Neuronal stem cell (in vitro differentiated cells): Measurements from ENCODE around the gene NSL1.
"Not testable (repeated sequence)": the region's sequence is repeated elsewhere in the genome, so short reads cannot be mapped to it uniquely, and the experiment has no call there.

Experiments
- DNase-seq: peaks from one replicate; pipeline ENCODE4 v3.0.0-alpha.2; 2013; ENCODE audit warnings: low spot score
- H2AFZ ChIP-seq: one replicate; pipeline ENCODE4 v1.6.1; 2013; ENCODE audit warnings: mild to moderate bottlenecking, low read length, inconsistent platforms
- H2AK5ac ChIP-seq: 2 replicates; pipeline ENCODE4 v1.6.1; 2013; ENCODE audit warnings: low read depth, mild to moderate bottlenecking, inconsistent platforms, low read length, moderate library complexity, mixed read lengths
- H2BK120ac ChIP-seq: 2 replicates; pipeline ENCODE4 v1.6.1; 2013; ENCODE audit warnings: low read depth, mild to moderate bottlenecking, inconsistent platforms, low read length, moderate library complexity, mixed read lengths
- H2BK12ac ChIP-seq: one replicate; pipeline ENCODE4 v1.6.1; 2013; ENCODE audit warnings: low read length, inconsistent platforms
- H2BK15ac ChIP-seq: 2 replicates; pipeline ENCODE4 v1.6.1; 2013; ENCODE audit warnings: mild to moderate bottlenecking, low read length, inconsistent platforms, mixed read lengths
- H2BK5ac ChIP-seq: one replicate; pipeline ENCODE4 v1.6.1; 2013; ENCODE audit warnings: inconsistent platforms, mild to moderate bottlenecking, low read length, moderate library complexity
- H3K14ac ChIP-seq: one replicate; pipeline ENCODE4 v1.6.1; 2013; ENCODE audit warnings: low read length, inconsistent platforms
- H3K18ac ChIP-seq: 2 replicates; pipeline ENCODE4 v1.6.1; 2013; ENCODE audit warnings: low read length, inconsistent platforms
- H3K23ac ChIP-seq: 2 replicates; pipeline ENCODE4 v1.6.1; 2013; ENCODE audit warnings: low read depth, mild to moderate bottlenecking, mixed read lengths, low read length, inconsistent platforms; ENCODE audit not compliant: poor library complexity
- H3K27ac ChIP-seq: replicated peaks from 3 replicates; pipeline ENCODE4 v1.5.1; 2013; ENCODE audit warnings: low read length, inconsistent platforms
- H3K27me3 ChIP-seq, 3 experiments: 2 replicates each; pipeline ENCODE4 v1.6.1; 2013; ENCODE audit warnings: low read length in 3 of 3, mild to moderate bottlenecking in 2 of 3, inconsistent platforms in 1 of 3, low read depth in 1 of 3, mixed read lengths in 1 of 3, moderate library complexity in 1 of 3; ENCODE audit not compliant: control insufficient read depth in 3 of 3, insufficient read depth in 3 of 3
- H3K36me3 ChIP-seq, 2 donors: replicated peaks in 1 of 2; 2 replicates each; pipeline ENCODE4 v1.6.1; 2013; ENCODE audit warnings: low read length in 2 of 2; ENCODE audit not compliant: control insufficient read depth in 2 of 2, insufficient read depth in 2 of 2
- H3K4ac ChIP-seq: 2 replicates; pipeline ENCODE4 v1.6.1; 2013; ENCODE audit warnings: inconsistent platforms, mild to moderate bottlenecking, low read length, moderate library complexity
- H3K4me1 ChIP-seq, 2 donors: 1 replicate in 1 of 2; 2 replicates in 1 of 2; pipeline ENCODE4 v1.6.1; 2013; ENCODE audit warnings: low read length in 2 of 2, low read depth in 1 of 2; ENCODE audit not compliant: control insufficient read depth in 2 of 2, insufficient read depth in 1 of 2
- H3K4me2 ChIP-seq: one replicate; pipeline ENCODE4 v1.6.1; 2013; ENCODE audit warnings: mild to moderate bottlenecking, low read length, inconsistent platforms; ENCODE audit not compliant: insufficient read depth, poor library complexity, severe bottlenecking
- H3K4me3 ChIP-seq, 2 donors: 2 replicates each; pipeline ENCODE4 v1.5.1; 2013; ENCODE audit warnings: low read length in 2 of 2, mild to moderate bottlenecking in 2 of 2, inconsistent platforms in 1 of 2, moderate library complexity in 1 of 2
- H3K79me1 ChIP-seq: one replicate; pipeline ENCODE4 v1.6.1; 2013; ENCODE audit warnings: low read depth, mild to moderate bottlenecking, inconsistent platforms, low read length, moderate library complexity
- H3K9ac ChIP-seq: one replicate; pipeline ENCODE4 v1.6.1; 2013; ENCODE audit warnings: mild to moderate bottlenecking, low read depth, low read length, inconsistent platforms; ENCODE audit not compliant: poor library complexity
- H3K9me3 ChIP-seq, 2 donors: replicated peaks in 1 of 2; 2 replicates each; pipeline versions ENCODE3 to v1.6.1; 2013; ENCODE audit warnings: low read length in 2 of 2, mild to moderate bottlenecking in 2 of 2, inconsistent platforms in 1 of 2, low read depth in 1 of 2, mixed read lengths in 1 of 2, moderate library complexity in 1 of 2; ENCODE audit not compliant: control insufficient read depth in 2 of 2, insufficient read depth in 1 of 2
- H4K8ac ChIP-seq: one replicate; pipeline ENCODE4 v1.6.1; 2013; ENCODE audit warnings: low read depth, mild to moderate bottlenecking, inconsistent platforms, low read length, moderate library complexity
- H4K91ac ChIP-seq: one replicate; pipeline ENCODE4 v1.6.1; 2013; ENCODE audit warnings: low read length, low read depth, mild to moderate bottlenecking, inconsistent platforms; ENCODE audit not compliant: poor library complexity
- WGBS, 2 donors: extraction: QIAGEN DNeasy Blood & Tissue Kit; methylation state at CpG; one replicate each; pipeline ENCODE4 v1.1.7; 2013; ENCODE audit warnings: missing lambda C conversion rate in 2 of 2, mixed read lengths in 1 of 2; ENCODE audit not compliant: insufficient read length in 2 of 2, insufficient replicate concordance in 1 of 2; ENCODE audit errors: extremely low coverage in 2 of 2; 5-methylcytosine and 5-hydroxymethylcytosine counted together

The NSL1 gene

GRCh38 chr1:212779086-212779485, 12.5 kb downstream of the NSL1 start:
- H3K27me3 ChIP-seq, H3K4me2 ChIP-seq, H3K27ac ChIP-seq, H2BK15ac ChIP-seq, H2AFZ ChIP-seq, DNase-seq, H3K79me1 ChIP-seq, H3K4ac ChIP-seq, H3K14ac ChIP-seq, H3K18ac ChIP-seq, H2BK120ac ChIP-seq, H2AK5ac ChIP-seq, H3K23ac ChIP-seq, H4K8ac ChIP-seq, H2BK5ac ChIP-seq, H4K91ac ChIP-seq, H3K9ac ChIP-seq, H3K4me1 ChIP-seq, H3K4me3 ChIP-seq, H2BK12ac ChIP-seq: not testable (repeated sequence)
- no CpG with 5 or more reads among the region's 32 CpGs for WGBS, 2 donors
- Histone ChIP-seq H3K9me3 (peaks cover 1 to 13% of the 10 kb centered on the region in 2 donors), H3K36me3 (peaks cover 9 to 73% of the 10 kb centered on the region in 2 donors)

- Histone ChIP-seq H2BK5ac (no peak overlapping the region), H3K4me3 (no peak overlapping the region), H3K9me3 (peaks cover 1 to 23% of the 10 kb centered on the region in 2 donors), H2BK12ac (no peak overlapping the region), H3K79me1 (peaks cover 1% of the 10 kb centered on the region), H4K91ac (no peak overlapping the region), H3K4ac (no peak overlapping the region), H3K27ac (no peak overlapping the region), H3K23ac (no peak overlapping the region), H2AK5ac (no peak overlapping the region), H3K4me1 (no peaks in the 10 kb centered on the region), H4K8ac (no peak overlapping the region), H3K9ac (no peak overlapping the region), H3K36me3 (peaks cover 5 to 68% of the 10 kb centered on the region in 2 donors), H3K27me3 (no peaks in the 10 kb centered on the region), H2BK15ac (no peak overlapping the region), H3K18ac (no peak overlapping the region), H3K14ac (no peak overlapping the region), H2AFZ (no peak overlapping the region), H2BK120ac (no peak overlapping the region), H3K4me2 (no peak overlapping the region)
- no CpG with 5 or more reads among the region's 3 CpGs for WGBS, 2 donors
- DNase-seq = no peak
These were observed 14.4 kb downstream of the NSL1 start for GRCh38 chr1:212777151-212777550.

GRCh38 chr1:212775241-212775640, 16.3 kb downstream of the NSL1 start:
- H3K36me3 ChIP-seq = peaks cover 3 to 59% of the 10 kb centered on the region in 2 donors
- no peak overlapping the region for H3K23ac ChIP-seq
- H2BK15ac ChIP-seq = no peak overlapping the region
- no peak overlapping the region for H3K14ac ChIP-seq
- H3K4me2 ChIP-seq = no peak overlapping the region
- H4K8ac ChIP-seq = no peak overlapping the region
- DNase-seq = no peak
- H2BK120ac ChIP-seq = no peak overlapping the region
- no peaks in the 10 kb centered on the region for H3K4me1 ChIP-seq
- H2AFZ ChIP-seq = no peak overlapping the region
- H3K18ac ChIP-seq = no peak overlapping the region
- H4K91ac ChIP-seq = no peak overlapping the region
- peaks cover 1% of the 10 kb centered on the region for H3K79me1 ChIP-seq
- H3K4me3 ChIP-seq = no peak overlapping the region
- peaks cover 1 to 31% of the 10 kb centered on the region in 2 donors for H3K9me3 ChIP-seq
- H2BK12ac ChIP-seq = no peak overlapping the region
- no peak overlapping the region for H2AK5ac ChIP-seq
- H2BK5ac ChIP-seq = no peak overlapping the region
- H3K27me3 ChIP-seq = no peaks in the 10 kb centered on the region
- no peak overlapping the region for H3K4ac ChIP-seq
- no peak overlapping the region for H3K9ac ChIP-seq
- no peak overlapping the region for H3K27ac ChIP-seq

GRCh38 chr1:212774584-212774983, 17.0 kb downstream of the NSL1 start:
- DNase-seq = no peak
- Histone ChIP-seq H3K9me3 (peaks cover 1 to 38% of the 10 kb centered on the region in 2 donors), H2BK5ac (no peak overlapping the region), H2BK12ac (no peak overlapping the region), H3K18ac (no peak overlapping the region), H3K36me3 (peaks cover 3 to 59% of the 10 kb centered on the region in 2 donors), H4K8ac (no peak overlapping the region), H4K91ac (no peak overlapping the region), H2BK15ac (no peak overlapping the region), H3K4me1 (no peaks in the 10 kb centered on the region), H3K27ac (no peak overlapping the region), H3K27me3 (no peaks in the 10 kb centered on the region), H3K4ac (no peak overlapping the region), H2AFZ (no peak overlapping the region), H3K23ac (no peak overlapping the region), H2AK5ac (no peak overlapping the region), H3K4me3 (no peak overlapping the region), H3K9ac (no peak overlapping the region), H3K4me2 (no peak overlapping the region), H2BK120ac (no peak overlapping the region), H3K14ac (no peak overlapping the region), H3K79me1 (peaks cover 1% of the 10 kb centered on the region)
- no CpG with 5 or more reads among the region's 2 CpGs for WGBS, 2 donors
